RWPE2 (cell line): ENCODE data around the gene DPP10.

Experiments
- ATAC-seq: fragments of 200-7000 bp; cut with Tn5 transposase; 3 replicates; pipeline ENCODE4 v1.9.1; 2021; ENCODE audit warnings: low read depth
- DNase-seq: peaks from one replicate; pipeline ENCODE4 v3.0.0-alpha.2; 2020; ENCODE audit warnings: low spot score
- H3K27ac ChIP-seq: fragments of 450-650 bp; 2 replicates; pipeline ENCODE4 v1.5.1; 2017; ENCODE audit warnings: mild to moderate bottlenecking; ENCODE audit not compliant: poor library complexity, severe bottlenecking
- H3K27me3 ChIP-seq: fragments of 250-450 bp; sonication (Bioruptor Pico); 2 replicates; pipeline ENCODE4 v1.5.1; 2021; ENCODE audit warnings: mild to moderate bottlenecking, moderate library complexity; ENCODE audit not compliant: insufficient read depth, poor library complexity, severe bottlenecking
- H3K36me3 ChIP-seq: fragments of 250-450 bp; sonication (Bioruptor Pico); 2 replicates; pipeline ENCODE4 v1.5.1; 2020; ENCODE audit warnings: low read depth, mild to moderate bottlenecking, moderate library complexity
- H3K4me1 ChIP-seq: fragments of 250-450 bp; sonication (Bioruptor Pico); 2 replicates; pipeline ENCODE4 v1.5.1; 2021; ENCODE audit warnings: mild to moderate bottlenecking, moderate library complexity; ENCODE audit not compliant: insufficient read depth, poor library complexity, severe bottlenecking
- H3K4me3 ChIP-seq: fragments of 250-450 bp; sonication (Bioruptor Pico); 2 replicates; pipeline ENCODE4 v1.5.1; 2021; ENCODE audit warnings: mild to moderate bottlenecking, moderate library complexity; ENCODE audit not compliant: severe bottlenecking
- H3K9me3 ChIP-seq: fragments of 250-450 bp; sonication (Bioruptor Pico); 2 replicates; pipeline ENCODE4 v1.5.1; 2021; ENCODE audit warnings: mild to moderate bottlenecking, moderate library complexity; ENCODE audit not compliant: severe bottlenecking
- TF ChIP-seq, protein P1 (sequence below): fragments of 450-650 bp; IDR thresholded peaks from one replicate; pipeline ENCODE4 v1.5.1; 2017; ENCODE audit warnings: mild to moderate bottlenecking, moderate library complexity; ENCODE audit not compliant: poor library complexity, severe bottlenecking

The DPP10 gene

DNA sequence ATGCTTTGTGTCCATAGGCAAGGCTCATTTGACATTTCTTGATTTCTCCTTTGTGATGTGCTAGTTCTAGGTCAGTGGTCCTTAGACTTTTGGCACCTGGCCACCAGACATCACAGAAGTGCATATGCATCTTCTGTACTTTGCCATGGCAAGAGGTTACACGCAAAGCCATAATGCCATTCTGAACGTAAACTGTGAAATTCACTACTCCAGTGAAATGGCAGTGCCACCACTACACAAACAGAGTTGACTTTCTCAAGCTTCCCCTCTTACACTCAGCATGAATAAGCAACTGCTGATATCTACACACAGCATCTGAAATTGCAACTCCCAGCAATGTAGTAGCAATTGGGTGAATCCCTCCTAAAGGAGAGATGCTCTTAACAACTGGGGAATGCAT lies 729.3 kb downstream of the DPP10 start:
- H3K36me3 ChIP-seq, result no peaks in the 10 kb centered on the region
- no peaks in the 10 kb centered on the region for H3K27me3 ChIP-seq
- ATAC-seq (no peak), DNase-seq (no peak)
- no peaks in the 10 kb centered on the region for H3K9me3 ChIP-seq
- H3K27ac ChIP-seq, result no peak overlapping the region
- TF ChIP-seq, protein P1, sequence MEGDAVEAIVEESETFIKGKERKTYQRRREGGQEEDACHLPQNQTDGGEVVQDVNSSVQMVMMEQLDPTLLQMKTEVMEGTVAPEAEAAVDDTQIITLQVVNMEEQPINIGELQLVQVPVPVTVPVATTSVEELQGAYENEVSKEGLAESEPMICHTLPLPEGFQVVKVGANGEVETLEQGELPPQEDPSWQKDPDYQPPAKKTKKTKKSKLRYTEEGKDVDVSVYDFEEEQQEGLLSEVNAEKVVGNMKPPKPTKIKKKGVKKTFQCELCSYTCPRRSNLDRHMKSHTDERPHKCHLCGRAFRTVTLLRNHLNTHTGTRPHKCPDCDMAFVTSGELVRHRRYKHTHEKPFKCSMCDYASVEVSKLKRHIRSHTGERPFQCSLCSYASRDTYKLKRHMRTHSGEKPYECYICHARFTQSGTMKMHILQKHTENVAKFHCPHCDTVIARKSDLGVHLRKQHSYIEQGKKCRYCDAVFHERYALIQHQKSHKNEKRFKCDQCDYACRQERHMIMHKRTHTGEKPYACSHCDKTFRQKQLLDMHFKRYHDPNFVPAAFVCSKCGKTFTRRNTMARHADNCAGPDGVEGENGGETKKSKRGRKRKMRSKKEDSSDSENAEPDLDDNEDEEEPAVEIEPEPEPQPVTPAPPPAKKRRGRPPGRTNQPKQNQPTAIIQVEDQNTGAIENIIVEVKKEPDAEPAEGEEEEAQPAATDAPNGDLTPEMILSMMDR, result no peak
- H3K4me3 ChIP-seq, result no peak overlapping the region
- H3K4me1 ChIP-seq, result no peaks in the 10 kb centered on the region

DNA sequence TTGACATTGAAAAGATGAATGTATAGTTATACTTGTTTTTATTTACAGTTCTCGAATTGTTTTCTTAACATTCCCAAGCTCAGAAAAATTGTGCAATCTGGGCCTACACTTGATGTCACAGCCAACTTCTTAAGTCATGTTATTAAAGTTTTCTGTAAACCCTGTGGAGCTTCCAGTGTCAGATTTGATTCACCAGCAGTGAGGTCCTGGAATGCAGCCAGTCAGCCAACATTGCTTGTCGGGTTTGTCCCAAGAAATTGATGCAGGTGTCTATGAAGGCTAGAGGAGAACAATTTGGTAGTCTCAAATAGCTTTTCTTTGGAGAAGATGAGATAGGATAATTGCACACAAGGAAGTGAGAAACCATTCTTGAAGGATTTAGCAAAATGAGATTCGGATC lies 732.2 kb downstream of the DPP10 start:
- TF ChIP-seq, protein P1, result no peak
- no peaks in the 10 kb centered on the region for H3K36me3 ChIP-seq
- no peak for ATAC-seq
- no peak overlapping the region for H3K4me3 ChIP-seq
- H3K4me1 ChIP-seq, result no peaks in the 10 kb centered on the region
- no peak for DNase-seq
- H3K27ac ChIP-seq, result no peak overlapping the region
- no peaks in the 10 kb centered on the region for H3K27me3 ChIP-seq
- H3K9me3 ChIP-seq, result no peaks in the 10 kb centered on the region

DNA sequence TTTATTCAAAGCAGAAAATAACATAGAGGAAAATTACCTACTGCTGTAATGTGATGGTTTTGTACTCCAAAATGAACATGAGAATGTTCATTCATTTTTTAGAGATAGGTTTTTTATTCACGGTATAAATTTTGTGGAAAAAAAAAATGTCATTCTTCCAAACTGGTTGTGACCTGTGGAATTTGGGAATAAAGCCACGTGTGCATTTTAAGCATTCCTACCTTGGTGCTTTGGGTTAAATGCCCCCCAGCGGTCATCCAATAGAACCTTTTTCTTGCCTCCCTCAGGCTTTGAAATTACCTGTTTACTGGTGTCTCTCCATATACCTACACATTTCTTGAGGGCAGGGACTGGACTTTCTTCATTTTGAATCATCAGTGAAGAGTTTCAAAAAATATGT lies 740.7 kb downstream of the DPP10 start:
- TF ChIP-seq, protein P1, result no peak
- DNase-seq, result no peak
- Histone ChIP-seq H3K4me3 (no peak overlapping the region), H3K27ac (no peak overlapping the region), H3K27me3 (peaks cover 13% of the 10 kb centered on the region), H3K36me3 (no peaks in the 10 kb centered on the region), H3K4me1 (no peaks in the 10 kb centered on the region), H3K9me3 (no peaks in the 10 kb centered on the region)
- ATAC-seq, result no peak

DNA sequence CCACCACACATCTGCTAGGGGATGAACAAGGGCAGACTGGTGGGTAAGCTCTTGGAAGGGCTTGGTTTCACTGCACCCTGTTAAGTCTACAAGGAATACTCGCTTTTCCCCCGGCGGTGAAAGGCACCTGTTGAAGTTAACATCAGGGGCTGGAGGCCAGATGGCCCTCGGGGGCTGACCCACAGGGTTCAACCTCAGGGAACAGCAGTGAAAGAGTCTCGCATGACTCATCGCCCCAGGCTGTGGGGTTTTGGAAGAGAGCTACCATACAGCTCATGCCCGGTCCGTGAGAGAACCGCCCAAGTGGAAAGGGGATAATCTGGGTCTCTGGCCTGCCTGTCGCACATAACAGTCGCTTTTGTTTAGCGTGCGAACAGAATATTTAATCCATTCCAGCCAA lies 748.0 kb downstream of the DPP10 start:
- H3K9me3 ChIP-seq, result no peaks in the 10 kb centered on the region
- TF ChIP-seq, protein P1, result no peak
- ATAC-seq, result no peak
- no peak for DNase-seq
- no peaks in the 10 kb centered on the region for H3K4me1 ChIP-seq
- no peaks in the 10 kb centered on the region for H3K27me3 ChIP-seq
- no peak overlapping the region for H3K4me3 ChIP-seq
- H3K27ac ChIP-seq, result no peak overlapping the region
- H3K36me3 ChIP-seq, result no peaks in the 10 kb centered on the region

DNA sequence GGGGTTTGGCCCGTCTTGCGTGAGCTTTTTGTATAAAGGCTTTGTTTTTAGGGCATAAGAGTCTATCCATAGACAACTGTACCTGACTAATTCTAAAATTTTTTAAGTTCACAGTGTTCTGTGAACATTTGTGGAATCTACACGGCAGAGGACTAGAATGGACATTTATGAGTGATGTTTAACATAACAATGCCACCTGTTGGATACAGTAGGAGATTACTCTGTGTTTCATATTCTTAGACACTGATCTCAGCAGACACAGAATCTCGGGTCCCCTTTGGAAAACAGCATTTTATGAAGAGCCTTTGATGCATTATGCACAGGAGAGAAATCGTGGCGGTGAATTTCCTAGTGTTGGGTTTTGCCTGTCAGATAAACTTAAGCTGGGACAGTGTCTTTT lies 752.2 kb downstream of the DPP10 start:
- Histone ChIP-seq H3K27me3 (no peaks in the 10 kb centered on the region), H3K9me3 (no peaks in the 10 kb centered on the region), H3K4me3 (no peak overlapping the region), H3K4me1 (no peaks in the 10 kb centered on the region), H3K36me3 (no peaks in the 10 kb centered on the region), H3K27ac (no peak overlapping the region)
- TF ChIP-seq, protein P1, result no peak
- no peak for ATAC-seq
- no peak for DNase-seq
